Sigmoid colon (tissue), 7 donors: Measurements from ENCODE around the gene HIVEP3. TPM values are rescaled to one million over a fixed set of nuclear protein-coding genes. Genes with fewer than 3 reads are reported as not detected.

Experiments
- DNase-seq: peaks from one replicate; pipeline ENCODE4 v3.0.0-alpha.2; 2019
- H3K27ac ChIP-seq, 4 donors: fragments of 200-600 bp; sonication (generic); one replicate each; pipeline ENCODE4 v1.5.1; 2016 to 2019; ENCODE audit warnings: mild to moderate bottlenecking in 1 of 4
- H3K27me3 ChIP-seq, 3 donors: fragments of 200-600 bp; sonication (generic); one replicate each; pipeline ENCODE4 v1.5.1; 2019; ENCODE audit warnings: mild to moderate bottlenecking in 1 of 3
- H3K36me3 ChIP-seq, 4 donors: fragments of 200-600 bp; sonication (generic); one replicate each; pipeline ENCODE4 v1.5.1; 2016 to 2019
- H3K4me1 ChIP-seq, 4 donors: fragments of 200-600 bp; sonication (generic); one replicate each; pipeline ENCODE4 v1.5.1; 2017 to 2019
- H3K4me3 ChIP-seq, 4 donors: fragments of 200-600 bp; sonication (generic); one replicate each; pipeline ENCODE4 v1.5.1; 2017 to 2019; ENCODE audit warnings: mild to moderate bottlenecking in 2 of 4, moderate library complexity in 1 of 4
- H3K9me3 ChIP-seq, 4 donors: fragments of 200-600 bp in 3 of 4; sonication (generic) in 3 of 4; one replicate each; pipeline versions ENCODE4 v1.5.1 to v1.6.1; 2013 to 2019
- EP300 ChIP-seq, 4 donors: sonication (generic); formaldehyde crosslinking; IDR thresholded peaks; one replicate each; pipeline ENCODE4 v1.6.1; 2017; ENCODE audit warnings: antibody characterized with exemption in 4 of 4
- POLR2A ChIP-seq, 2 donors: fragments of 450-650 bp; IDR thresholded peaks; one replicate each; pipeline ENCODE4 v1.6.1; 2016; ENCODE audit warnings: antibody characterized with exemption in 2 of 2, mild to moderate bottlenecking in 2 of 2, moderate library complexity in 2 of 2
- POLR2AphosphoS5 ChIP-seq, 4 donors: sonication (generic); formaldehyde crosslinking; IDR thresholded peaks; one replicate each; pipeline ENCODE4 v1.6.1; 2017; ENCODE audit warnings: antibody characterized with exemption in 4 of 4
- WGBS, 2 donors: extraction: QIAGEN DNeasy Blood & Tissue Kit; methylation state at CpG; one replicate each; pipeline ENCODE4 v1.1.7; 2013; 5-methylcytosine and 5-hydroxymethylcytosine counted together
- intact Hi-C: fragments of 100-400 bp; cut with DNase I; formaldehyde crosslinking; loops from one replicate; pipeline ENCODE4 v1.15.1; 2023
- polyA plus RNA-seq, 3 donors: library from polyadenylated mRNA; stranded (reverse); fragments of 200-250 nt; gene quantifications; one replicate each; pipeline ENCODE4 v1.2.3, GENCODE V29; 2013
- total RNA-seq, 4 donors: library from RNA; depleted of rRNA; stranded (reverse); fragments of >200 nt; gene quantifications; one replicate each; pipeline ENCODE4 v1.1.0, GENCODE V29; 2016
- TF ChIP-seq, protein P1 (sequence below), 4 experiments: fragments of 450-650 bp in 3 of 4; fragments of 200-600 bp in 1 of 4; IDR thresholded peaks; one replicate each; pipeline ENCODE4 v1.5.1; 2016 to 2019; ENCODE audit warnings: antibody characterized with exemption in 4 of 4, mild to moderate bottlenecking in 3 of 4, moderate library complexity in 2 of 4
- donor health status: healthy with polysubstance abuse.
- donor health status: Bipolar disorder and iron deficiency.
- donor health status: healthy.

HIVEP3 gene
- total and polyA plus RNA-seq, 7 donors = 1.4 to 7.8 (median 3.2) TPM

DNA sequence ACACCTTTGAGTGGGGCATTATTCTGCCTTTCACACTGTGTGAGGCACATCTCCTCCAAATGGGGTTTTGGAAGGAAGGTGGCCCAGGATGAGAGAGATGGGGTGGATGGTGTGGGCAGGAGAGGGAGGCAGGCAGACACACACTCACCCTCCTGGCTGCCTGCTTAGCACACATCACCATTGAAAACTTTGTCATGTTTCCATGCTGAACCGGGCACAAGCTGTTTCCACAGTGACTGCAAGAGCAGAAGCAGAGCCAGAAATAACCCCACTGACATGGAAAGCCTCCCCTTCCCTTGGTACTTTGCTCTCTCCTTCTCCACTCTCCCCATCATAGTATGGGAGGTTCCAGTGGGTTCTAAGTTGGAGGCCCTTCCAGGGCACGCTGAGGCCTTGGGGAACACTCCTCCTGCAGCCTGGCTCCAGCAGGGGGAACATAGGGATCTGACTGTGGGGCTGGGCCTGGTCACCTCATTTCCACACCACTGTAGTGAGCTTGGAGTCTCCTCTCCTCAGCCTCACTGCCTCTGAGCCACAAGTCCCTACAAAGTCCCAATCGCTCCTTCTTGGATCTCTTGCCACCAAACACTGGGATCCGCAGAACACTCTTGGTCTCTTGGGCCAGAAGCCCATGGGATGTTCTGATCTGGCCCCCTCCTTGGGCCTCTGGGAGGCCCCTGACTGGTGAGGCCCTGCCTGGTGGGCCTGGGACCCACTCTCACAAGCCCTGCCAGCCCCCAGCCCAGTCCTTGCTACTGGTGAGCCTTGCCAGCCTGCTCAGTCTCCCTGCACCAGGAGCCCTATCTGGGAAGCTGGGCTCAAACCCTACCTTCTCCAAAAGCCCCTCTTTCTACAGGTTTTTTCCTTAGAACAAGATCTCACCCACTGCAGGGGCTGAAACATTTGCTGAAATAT, 271.2 kb downstream of the HIVEP3 start:
- 91 to 94% methylated on average over 4 of the region's 4 CpGs for WGBS, 2 donors
- intact Hi-C loops = no loop called here
- DNase-seq = no peak

DNA sequence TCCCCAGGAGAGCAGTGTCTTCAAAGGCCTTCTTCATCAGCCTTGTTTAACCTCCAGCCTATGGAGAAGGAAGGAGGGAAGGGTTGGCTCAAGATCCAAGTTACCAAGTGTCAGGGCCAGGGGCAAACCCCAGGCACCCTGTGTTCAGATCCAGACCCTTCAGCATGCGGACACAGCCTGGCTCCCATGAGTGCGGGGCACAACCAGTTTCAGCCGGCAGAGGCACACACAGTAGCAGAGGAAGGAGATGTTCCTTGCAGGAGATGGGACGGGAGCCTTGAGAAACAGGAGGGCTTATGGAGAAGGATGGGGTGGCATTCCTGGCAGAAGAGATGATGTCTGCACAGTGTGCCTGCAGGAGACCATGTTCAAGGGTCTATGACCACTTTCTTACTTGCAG, 272.5 kb downstream of the HIVEP3 start:
- Histone ChIP-seq H3K9me3 (no peaks in the 10 kb centered on the region), H3K4me3 (no peak overlapping the region), H3K27ac (no peak overlapping the region), H3K27me3 (no peaks in the 10 kb centered on the region), H3K4me1 (peaks cover 0 to 18% (median 0%) of the 10 kb centered on the region in 4 donors), H3K36me3 (no peaks in the 10 kb centered on the region)
- no peak for DNase-seq
- 96 to 99% methylated on average over 4 of the region's 4 CpGs for WGBS, 2 donors
- no peak for TF ChIP-seq POLR2AphosphoS5 (IDR thresholded peaks at IDR 0.05)
- no peak for TF ChIP-seq POLR2A (IDR thresholded peaks at IDR 0.05)
- TF ChIP-seq, protein P1, sequence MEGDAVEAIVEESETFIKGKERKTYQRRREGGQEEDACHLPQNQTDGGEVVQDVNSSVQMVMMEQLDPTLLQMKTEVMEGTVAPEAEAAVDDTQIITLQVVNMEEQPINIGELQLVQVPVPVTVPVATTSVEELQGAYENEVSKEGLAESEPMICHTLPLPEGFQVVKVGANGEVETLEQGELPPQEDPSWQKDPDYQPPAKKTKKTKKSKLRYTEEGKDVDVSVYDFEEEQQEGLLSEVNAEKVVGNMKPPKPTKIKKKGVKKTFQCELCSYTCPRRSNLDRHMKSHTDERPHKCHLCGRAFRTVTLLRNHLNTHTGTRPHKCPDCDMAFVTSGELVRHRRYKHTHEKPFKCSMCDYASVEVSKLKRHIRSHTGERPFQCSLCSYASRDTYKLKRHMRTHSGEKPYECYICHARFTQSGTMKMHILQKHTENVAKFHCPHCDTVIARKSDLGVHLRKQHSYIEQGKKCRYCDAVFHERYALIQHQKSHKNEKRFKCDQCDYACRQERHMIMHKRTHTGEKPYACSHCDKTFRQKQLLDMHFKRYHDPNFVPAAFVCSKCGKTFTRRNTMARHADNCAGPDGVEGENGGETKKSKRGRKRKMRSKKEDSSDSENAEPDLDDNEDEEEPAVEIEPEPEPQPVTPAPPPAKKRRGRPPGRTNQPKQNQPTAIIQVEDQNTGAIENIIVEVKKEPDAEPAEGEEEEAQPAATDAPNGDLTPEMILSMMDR (IDR thresholded peaks at IDR 0.05) = no peak
- TF ChIP-seq EP300 (IDR thresholded peaks at IDR 0.05) = no peak
- intact Hi-C loops = no loop called here

More for the DNA sequence above, 271.2 kb downstream of the HIVEP3 start:
- no peak overlapping the region for H3K27ac ChIP-seq
- TF ChIP-seq, protein P1 (IDR thresholded peaks at IDR 0.05) = no peak
- TF ChIP-seq POLR2AphosphoS5 (IDR thresholded peaks at IDR 0.05) (no peak), EP300 (IDR thresholded peaks at IDR 0.05) (no peak), POLR2A (IDR thresholded peaks at IDR 0.05) (no peak)
- no peak overlapping the region for H3K4me3 ChIP-seq
- H3K4me1 ChIP-seq = peaks cover 0 to 18% (median 0%) of the 10 kb centered on the region in 4 donors
- H3K9me3 ChIP-seq = no peaks in the 10 kb centered on the region
- no peaks in the 10 kb centered on the region for H3K27me3 ChIP-seq
- no peaks in the 10 kb centered on the region for H3K36me3 ChIP-seq

DNA sequence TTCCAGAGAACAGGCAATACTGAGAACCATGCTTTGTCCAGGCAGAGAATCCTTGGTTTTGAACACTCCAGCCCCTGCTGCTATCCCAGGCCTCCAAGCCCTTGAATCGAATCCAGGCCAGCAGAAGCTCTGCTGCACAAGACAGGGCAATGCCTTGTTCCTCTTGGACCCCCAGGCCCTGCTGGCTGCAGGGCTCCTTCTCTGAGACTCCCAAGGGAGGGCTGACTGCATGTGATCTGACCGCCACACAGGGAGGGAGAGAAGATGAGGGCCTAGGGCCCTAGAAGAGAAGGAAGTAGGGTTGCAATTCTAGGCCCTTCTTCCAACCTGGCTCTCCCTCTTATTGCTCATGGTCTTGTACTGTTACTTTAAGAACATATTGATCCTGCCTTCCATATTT, 273.7 kb downstream of the HIVEP3 start:
- Histone ChIP-seq H3K27ac (no peak overlapping the region), H3K4me1 (peaks cover 0 to 14% (median 0%) of the 10 kb centered on the region in 4 donors), H3K4me3 (no peak overlapping the region), H3K27me3 (no peaks in the 10 kb centered on the region), H3K9me3 (no peaks in the 10 kb centered on the region), H3K36me3 (no peaks in the 10 kb centered on the region)
- TF ChIP-seq, protein P1 (IDR thresholded peaks at IDR 0.05) = no peak
- TF ChIP-seq POLR2A (IDR thresholded peaks at IDR 0.05) = no peak
- no peak for TF ChIP-seq POLR2AphosphoS5 (IDR thresholded peaks at IDR 0.05)
- no peak for TF ChIP-seq EP300 (IDR thresholded peaks at IDR 0.05)
- 89 to 93% methylated on average over 2 of the region's 2 CpGs for WGBS, 2 donors
- intact Hi-C loops = no loop called here
- no peak for DNase-seq

DNA sequence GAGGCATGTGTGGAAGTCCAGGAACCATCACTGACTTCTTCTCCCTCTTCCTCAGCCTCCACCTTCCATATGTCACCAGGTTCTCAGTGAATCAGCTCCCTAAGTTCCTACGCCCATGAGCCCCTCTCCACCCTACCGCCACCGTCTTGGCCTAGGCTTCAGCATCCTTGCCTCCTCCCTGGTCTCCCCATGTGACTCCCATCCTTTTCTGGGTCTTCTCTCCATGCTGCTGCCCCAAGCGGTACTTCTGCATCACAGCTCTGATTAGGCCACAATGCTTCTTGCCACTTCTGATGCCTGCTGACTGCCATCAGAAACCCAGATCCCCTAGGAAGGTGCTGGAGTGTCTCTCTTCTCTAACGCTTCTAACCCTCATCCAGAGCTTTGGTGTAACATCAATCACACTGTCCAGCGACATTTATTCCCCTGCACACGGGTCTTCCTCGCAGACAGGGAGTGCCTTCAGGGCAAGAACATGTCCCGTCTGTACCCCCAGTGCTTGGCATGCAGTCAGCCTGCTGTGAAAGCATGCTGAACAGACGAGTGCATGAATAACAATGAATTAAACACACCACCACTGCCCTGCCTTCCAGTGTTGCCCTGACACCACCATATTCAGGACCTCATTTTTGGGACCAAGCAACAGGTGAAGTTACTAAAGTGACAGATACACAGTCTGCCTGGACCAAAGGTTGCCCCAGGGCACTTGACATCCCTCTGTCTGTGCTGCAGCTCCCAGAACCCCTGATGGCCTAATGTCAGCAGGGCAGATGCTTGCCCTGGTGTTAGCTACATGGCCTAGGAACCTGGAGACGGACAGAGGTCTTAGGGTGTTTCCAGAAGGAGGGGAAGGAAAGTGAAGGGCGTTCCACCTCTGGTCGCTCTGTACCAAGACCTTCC, 275.6 kb downstream of the HIVEP3 start:
- H3K27ac ChIP-seq = no peak overlapping the region
- H3K4me3 ChIP-seq = no peak overlapping the region
- H3K4me1 ChIP-seq = no peaks in the 10 kb centered on the region
- intact Hi-C loops = no loop called here
- TF ChIP-seq, protein P1 (IDR thresholded peaks at IDR 0.05) = no peak
- TF ChIP-seq POLR2AphosphoS5 (IDR thresholded peaks at IDR 0.05) (no peak), EP300 (IDR thresholded peaks at IDR 0.05) (no peak), POLR2A (IDR thresholded peaks at IDR 0.05) (no peak)
- no peaks in the 10 kb centered on the region for H3K36me3 ChIP-seq
- no peak for DNase-seq
- 88 to 92% methylated on average over 13 of the region's 13 CpGs for WGBS, 2 donors
- no peaks in the 10 kb centered on the region for H3K9me3 ChIP-seq
- no peaks in the 10 kb centered on the region for H3K27me3 ChIP-seq
